Renal cortex interstitium (tissue), 11 donors: ENCODE measurements around the gene C18orf63. TPM values are rescaled to one million over a fixed set of nuclear protein-coding genes. Genes with fewer than 3 reads are reported as not detected.

Experiments used
- DNase-seq, 11 donors: peaks; one replicate each; pipeline ENCODE4 v3.0.0-alpha.2; 2013; ENCODE audit warnings: low read depth in 9 of 11, low spot score in 4 of 11; ENCODE audit errors: extremely low read depth in 1 of 11
- polyA plus RNA-seq, 3 donors: library from polyadenylated mRNA; unstranded; fragments of 120-200 nt; gene quantifications; one replicate each; pipeline ENCODE4 v1.2.1, GENCODE V29; 2013; ENCODE audit not compliant: insufficient read length in 3 of 3

Gene C18orf63
- polyA plus RNA-seq, 3 donors = 0.17 to 0.47 (median 0.39) TPM

- DNase-seq = no peak
These were observed 75.3 kb downstream of the C18orf63 start for GRCh38 chr18:74390900-74391299.

GRCh38 chr18:74392323-74392722 lies 76.7 kb downstream of the C18orf63 start:
- DNase-seq = no peak

DNA sequence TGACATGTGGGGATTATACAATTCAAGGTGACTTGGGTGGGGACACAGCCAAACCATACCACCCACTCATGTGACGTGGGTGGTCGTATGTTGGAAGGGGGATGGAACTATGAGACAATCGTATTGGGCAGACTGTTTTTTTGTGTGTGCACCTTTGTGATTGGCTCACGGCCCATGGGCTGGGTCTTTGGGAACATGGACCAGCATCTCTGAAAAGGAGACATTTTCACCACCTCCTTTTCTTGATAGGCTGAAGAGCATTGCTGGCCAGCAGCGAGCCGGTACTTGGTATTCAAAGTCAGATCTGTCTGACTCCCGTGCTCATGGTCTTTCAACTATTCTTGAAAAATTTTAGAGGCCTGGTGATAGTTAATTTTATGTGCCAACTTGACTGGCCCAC lies 79.4 kb downstream of the C18orf63 start:
- no peak for DNase-seq

DNA sequence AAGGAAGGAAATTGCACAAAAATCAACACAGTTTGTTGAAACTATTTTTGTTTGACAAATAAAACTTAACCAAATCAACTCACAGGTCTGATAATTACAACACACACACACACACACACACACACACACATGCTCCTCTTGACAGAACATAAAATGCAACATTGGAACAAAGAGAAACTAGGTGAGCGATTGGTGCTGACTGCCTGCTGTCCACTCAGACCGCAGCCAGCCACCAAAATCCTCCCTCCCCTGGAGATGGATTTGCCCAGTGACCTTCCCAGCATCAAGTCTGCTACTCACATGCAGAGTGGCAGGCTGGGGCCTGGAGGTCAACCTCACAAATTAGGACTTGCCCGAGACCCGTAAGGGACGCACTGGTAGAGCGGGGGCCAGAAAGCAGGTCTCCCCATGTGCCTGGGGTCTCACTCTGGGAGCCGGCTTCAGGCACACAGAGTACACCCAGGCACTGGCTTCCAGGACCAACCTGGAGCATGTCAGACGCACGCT lies 80.1 kb downstream of the C18orf63 start:
- DNase-seq = no peak

DNA sequence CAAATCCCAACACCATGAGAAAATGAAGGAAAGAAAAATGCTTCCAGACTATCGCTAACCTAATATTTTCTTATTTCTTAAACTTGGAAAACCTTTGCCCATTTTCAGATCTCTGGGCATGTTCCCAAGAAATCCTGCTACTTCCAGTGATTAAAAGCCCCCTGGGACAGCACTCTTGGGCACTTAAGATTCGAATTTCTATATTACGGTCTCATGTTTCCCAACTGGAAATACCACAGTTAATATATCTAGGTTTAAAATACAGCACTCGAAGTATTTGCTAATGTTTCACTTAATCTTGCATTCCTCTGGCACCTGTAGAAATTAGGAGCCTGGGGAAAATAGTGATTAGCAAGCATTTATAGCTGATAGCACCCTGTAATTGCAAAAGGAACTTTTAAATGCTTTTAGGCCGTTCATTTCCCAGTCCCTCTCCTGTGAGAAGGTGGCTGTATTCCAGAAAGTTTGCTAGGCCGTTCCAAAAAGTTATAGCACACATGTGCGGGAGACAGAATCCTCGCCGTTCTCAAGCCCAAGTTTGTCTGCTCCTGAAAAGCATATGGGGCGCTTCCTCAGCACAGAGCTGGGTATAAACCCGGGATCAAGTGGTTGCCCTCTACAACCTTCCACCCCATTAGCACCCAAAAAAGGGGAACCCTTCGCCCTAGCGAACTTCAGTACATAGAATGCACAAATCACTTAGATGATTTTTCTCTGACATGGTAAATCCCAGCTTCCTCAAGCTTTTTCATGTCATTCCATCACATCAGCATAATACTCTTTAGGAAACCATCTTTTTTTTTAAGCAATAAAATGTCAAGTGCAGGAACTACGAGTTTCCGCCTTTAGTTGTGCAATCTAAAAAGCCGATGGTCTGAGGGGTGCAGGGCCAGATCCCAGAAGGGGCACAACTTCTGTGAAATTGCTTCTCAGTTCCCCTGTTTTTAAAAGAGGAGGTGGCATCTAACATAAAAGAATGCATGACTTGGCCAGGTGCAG lies 80.8 kb downstream of the C18orf63 start:
- DNase-seq = no peak

DNA sequence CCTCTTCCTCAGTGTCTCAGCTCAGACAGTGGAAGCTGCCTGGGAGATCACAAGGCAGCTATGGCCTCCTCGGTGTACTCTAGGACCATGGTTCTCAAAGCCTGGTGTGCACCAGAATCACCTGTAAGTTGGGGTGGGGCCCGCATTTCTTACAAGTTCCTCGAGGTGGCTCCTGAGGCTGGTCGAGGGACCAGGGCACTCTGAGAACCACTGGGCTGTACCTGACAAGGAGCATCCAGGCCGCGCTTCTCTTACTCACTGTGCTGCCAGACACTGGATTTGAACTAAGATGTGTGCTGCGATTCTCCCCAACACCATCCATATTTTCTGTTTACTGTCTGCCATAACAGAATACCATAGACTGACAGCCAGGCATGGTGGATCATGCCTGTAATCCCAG lies 81.9 kb downstream of the C18orf63 start:
- DNase-seq = no peak

DNA sequence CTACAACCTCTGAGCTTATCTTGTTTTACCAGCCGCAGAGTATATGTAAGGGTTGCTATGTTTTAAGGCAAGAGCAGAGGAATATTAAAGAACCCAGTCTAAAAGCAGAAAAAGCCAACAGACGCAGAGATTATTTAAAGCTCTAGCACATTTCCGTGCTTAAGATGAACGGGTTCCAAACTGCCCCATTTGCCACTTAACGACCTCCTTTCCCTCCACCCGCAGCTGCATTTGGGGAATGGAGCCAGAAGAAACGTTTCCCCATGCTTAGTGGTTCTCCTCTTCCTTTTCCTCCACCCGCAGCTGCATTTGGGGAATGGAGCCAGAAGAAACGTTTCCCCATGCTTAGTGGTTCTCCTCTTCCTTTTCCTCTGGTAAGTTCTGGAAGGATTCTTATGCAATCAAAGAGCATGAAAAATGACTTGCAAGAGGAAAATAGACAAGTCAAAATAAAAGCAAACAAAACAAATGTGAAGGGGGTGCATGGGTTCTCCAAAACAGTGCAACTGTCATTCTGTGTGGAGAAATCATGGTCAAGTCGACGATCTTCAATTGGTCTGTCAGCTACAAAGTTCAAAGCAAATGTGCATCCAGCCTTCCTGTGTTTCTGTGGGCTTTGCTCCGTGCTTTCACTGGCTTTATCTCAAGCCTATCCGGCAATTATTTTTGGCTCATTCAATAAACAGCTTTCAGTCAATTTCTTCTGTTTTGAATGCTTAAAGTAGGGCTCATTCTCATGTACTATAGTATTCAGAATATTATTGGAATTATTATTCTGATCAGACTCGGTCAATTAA lies 83.7 kb downstream of the C18orf63 start:
- DNase-seq = no peak

- no peak for DNase-seq
These were observed 85.2 kb downstream of the C18orf63 start for GRCh38 chr18:74400813-74401212.

DNA sequence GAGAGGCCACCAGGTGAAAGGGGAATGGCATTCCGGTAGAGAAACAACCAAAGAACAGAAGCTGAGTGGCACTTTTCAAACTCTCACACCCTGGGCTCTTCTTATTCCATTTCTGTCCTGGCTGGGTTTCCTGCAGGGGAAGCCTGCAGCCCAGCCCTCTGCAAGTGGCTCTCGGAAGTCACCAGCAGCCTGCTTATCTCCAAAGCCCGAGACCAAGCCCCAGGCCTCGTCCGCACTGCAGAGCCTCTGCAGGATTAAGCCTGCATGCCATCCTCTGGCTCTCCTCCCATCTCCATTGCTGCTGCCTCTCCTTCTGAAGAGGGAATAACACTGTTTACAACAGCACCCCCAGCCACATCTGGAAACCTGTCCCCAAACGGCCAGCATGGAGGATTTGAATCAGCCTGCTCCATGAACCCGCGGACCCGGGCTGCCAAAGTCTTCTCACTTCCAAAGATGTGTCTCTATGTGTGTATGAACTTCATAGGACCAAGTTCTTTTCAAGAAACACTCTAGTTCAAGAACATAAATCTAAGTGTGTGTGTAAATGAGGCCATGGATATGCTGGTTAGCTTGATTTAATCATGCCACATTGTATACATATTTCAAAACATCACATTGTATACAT lies 87.3 kb downstream of the C18orf63 start:
- DNase-seq = no peak

DNA sequence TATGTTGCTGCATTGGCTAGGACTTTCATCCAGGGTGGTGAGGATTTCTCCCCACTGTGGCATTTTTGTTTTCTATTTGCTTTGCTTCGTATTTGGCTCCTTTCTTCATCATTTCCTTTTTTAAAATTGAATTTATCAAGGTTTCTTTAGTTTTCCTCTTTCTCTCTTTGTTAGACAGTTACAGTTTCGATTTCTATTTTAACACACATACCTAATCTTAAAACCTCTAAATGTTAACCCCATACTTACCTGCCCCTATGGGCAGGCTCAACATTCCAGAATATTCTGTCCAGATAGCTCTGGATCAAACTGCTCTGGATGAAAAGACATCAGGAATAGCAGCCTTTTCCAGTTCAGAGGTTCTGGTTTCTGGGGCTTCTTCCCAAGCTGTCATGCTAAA lies 92.2 kb downstream of the C18orf63 start:
- DNase-seq = no peak

Other genes with a start within 250 kb of the C18orf63 start
- gene FBXO15, start 168.0 kb upstream of the C18orf63 start, polyA plus RNA-seq = 1 to 10 TPM; 3.4 to 6.2 (median 4.2) TPM
- gene TIMM21, start 167.3 kb upstream of the C18orf63 start, polyA plus RNA-seq = 10 to 100 TPM; 60.0 to 70.3 (median 68.8) TPM
- 100 to 1,000 TPM; 263 to 275 (median 275) TPM for gene CYB5A, start 23.9 kb upstream of the C18orf63 start, polyA plus RNA-seq
- under 1 TPM; 0.08 to 0.32 (median 0.14) TPM for gene DIPK1C, start 141.5 kb downstream of the C18orf63 start, polyA plus RNA-seq
- 100 to 1,000 TPM; 275 to 363 (median 290) TPM for gene CNDP2, start 180.5 kb downstream of the C18orf63 start, polyA plus RNA-seq
- gene CNDP1, start 218.7 kb downstream of the C18orf63 start, polyA plus RNA-seq = 1 to 10 TPM; 1.2 to 2.0 (median 1.3) TPM